Mammary epithelial cell (primary cell): Measurements from ENCODE around the gene CCBE1.

Experiments
- CTCF ChIP-seq, 2 donors: IDR thresholded peaks in 1 of 2; conservative IDR thresholded peaks in 1 of 2; 2 replicates each; pipeline ENCODE4 v1.5.1; 2011 to 2012; ENCODE audit warnings: inconsistent platforms in 2 of 2, low read length in 2 of 2, mild to moderate bottlenecking in 2 of 2, control low read depth in 1 of 2, low read depth in 1 of 2; ENCODE audit not compliant: insufficient read depth in 1 of 2; ENCODE audit errors: extremely low read depth in 1 of 2
- EZH2 ChIP-seq: IDR thresholded peaks from 2 replicates; pipeline ENCODE4 v1.6.1; 2012; ENCODE audit warnings: low read length, inconsistent platforms, borderline replicate concordance

GRCh38 chr18:59646228-59646962, 50.8 kb downstream of the CCBE1 start:
- TF ChIP-seq CTCF (conservative IDR thresholded peaks at IDR 0.05 in 1 of 2, IDR thresholded peaks at IDR 0.05 in 1 of 2; ENCODE audit: extremely low read depth in 1 of 2, insufficient read depth in 1 of 2, low read depth in 1 of 2, low read length in 2 of 2) (no peak), EZH2 (no peak)
